GM21717 (cell line): ENCODE results near the gene EPHA7.

Experiments
- ATAC-seq: cut with Tn5 transposase; IDR thresholded peaks from one replicate; pipeline ENCODE4 v1.9.1; 2021; ENCODE audit warnings: mild to moderate bottlenecking, moderate library complexity; ENCODE audit not compliant: unreplicated experiment

The EPHA7 gene

GRCh38 chr6:93327857-93328256 is 91.5 kb downstream of the EPHA7 start:
- no peak for ATAC-seq

DNA sequence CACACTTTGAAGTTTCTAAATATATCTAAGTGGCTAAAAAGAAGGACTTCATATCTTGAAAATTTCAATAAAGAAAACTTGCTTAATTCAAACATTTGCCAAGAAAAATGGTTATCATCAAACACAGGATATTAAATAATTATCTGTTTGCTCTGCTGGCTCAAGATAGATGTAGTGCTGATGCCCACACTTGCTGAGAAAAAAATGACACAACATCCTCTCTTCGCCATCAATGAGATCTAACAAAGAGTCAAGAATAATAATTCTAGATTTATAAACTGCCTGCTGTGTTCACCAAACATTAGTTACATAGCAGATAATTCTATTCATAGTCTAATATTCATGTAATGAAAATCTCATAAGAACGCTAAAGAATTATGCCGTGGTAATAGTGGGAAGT is 93.6 kb downstream of the EPHA7 start:
- no peak for ATAC-seq

- ATAC-seq = no peak
Measured at GRCh38 chr6:93323630-93324029, 95.7 kb downstream of the EPHA7 start.

- ATAC-seq = no peak
Measured at GRCh38 chr6:93322651-93323050, 96.7 kb downstream of the EPHA7 start.

GRCh38 chr6:93319304-93319703 is 100.1 kb downstream of the EPHA7 start:
- no peak for ATAC-seq

DNA sequence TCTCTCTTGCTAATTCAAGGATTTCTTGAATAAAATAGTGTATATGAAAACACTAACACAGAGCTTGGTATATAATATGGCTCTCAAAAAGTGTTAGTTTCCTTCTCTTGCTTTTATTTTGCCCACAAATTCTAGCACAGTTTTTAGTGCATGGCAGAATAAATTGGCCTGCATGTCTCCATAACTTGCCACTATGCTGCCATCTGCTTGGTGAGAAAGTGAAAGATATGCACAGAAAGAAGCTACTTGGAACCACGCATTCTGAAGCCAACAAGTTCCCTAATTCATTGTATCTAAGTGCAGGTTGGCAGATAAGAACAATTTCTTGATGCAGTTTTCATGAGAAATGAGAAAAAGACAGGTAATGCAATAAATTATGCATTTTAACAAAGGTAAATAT is 101.2 kb downstream of the EPHA7 start:
- no peak for ATAC-seq

DNA sequence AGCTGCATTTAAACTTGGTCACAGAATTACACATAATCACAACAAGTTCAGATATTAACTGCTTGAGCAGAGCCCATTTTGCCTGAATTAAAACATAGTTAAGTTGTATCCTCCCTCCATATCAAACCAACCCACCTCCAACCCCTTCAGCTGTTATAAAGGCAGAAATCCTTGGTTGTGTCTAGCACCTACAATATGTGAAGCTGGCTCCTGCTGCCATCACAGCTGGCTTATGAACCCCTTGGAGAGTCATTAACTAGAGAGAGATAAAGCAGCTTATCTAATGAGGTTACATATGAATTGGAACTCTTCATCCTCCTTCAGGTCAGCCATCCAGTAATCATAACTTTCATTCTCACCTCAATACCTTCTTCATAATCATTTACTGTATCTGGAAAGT is 101.8 kb downstream of the EPHA7 start:
- no peak for ATAC-seq

DNA sequence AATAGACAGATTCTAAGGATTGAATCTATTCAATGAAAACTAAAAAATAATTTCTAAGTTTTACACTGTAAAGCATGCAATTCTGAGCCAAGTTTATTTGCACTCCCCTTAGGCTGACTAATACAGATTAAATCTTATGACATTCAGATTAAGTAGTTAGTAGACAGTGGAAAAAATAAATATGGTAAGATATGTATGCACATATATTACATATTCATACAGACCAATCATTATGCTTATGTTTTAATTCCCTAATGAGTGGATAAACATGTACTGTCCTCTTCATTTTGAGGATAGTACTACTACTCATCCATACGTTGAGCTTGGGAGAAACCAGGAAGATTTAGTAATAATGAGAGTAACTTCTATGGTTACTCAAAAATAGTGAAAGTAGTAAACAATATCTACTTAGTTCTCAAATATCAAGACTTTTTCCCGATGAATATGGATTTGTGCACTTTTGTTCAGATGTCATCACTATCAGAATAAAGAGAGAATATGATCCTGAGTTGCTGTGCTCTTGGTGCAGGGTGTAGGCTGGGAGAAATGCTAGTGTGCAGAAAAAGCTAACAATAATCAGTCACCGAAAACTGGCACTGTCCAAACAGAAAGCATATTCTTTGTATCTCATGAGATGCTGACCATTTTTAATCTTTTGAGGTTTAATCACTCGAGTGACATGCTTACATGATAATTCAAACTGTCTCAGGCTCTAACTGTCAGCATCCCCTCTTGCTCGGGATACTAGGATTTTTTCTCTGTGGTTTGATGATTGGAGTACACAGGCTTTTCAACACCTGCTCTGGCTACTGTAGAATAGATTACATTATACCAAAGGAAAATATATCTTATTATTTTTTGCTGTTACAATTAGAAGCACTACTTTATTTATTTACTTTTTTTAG is 111.6 kb downstream of the EPHA7 start:
- no peak for ATAC-seq

DNA sequence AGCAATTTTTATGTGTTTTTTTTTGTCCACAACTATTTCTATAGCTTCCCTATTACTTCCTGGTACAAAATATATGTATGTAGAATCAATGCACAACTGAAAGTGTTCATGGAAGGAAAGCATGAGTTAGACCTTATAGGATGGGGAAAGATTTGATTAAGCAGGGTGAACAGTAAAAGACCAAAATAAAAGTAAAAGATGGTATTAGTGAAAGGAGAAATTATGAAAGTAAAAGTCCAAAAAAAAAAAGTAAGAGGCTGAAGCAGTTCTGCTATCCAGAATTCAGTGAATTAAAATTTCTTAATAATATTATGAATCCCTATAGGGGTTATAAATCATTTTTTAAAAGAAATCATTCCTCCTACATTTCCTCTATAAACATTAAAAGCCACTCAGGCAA is 114.3 kb downstream of the EPHA7 start:
- ATAC-seq = no peak

DNA sequence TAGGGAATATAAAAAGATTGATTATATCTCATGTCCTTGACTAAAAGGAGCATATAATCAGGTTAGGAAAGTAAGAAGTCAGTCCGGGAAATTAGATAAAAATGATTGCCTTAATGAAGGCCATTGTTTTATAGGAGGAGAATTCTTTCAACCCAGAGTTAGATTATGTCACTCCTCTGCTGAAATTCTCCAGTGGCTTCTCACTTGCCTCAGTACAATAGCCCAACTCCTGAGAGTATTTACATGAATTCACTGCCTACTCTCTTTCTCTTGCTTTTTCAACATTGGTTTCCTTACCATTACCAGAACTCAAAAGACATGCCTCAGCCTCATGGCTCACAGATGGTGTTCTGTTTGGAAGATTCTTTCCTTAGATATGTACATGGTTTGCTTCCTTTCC is 114.9 kb downstream of the EPHA7 start:
- no peak for ATAC-seq

GRCh38 chr6:93300661-93301060 is 118.7 kb downstream of the EPHA7 start:
- ATAC-seq = no peak

- no peak for ATAC-seq
Measured at GRCh38 chr6:93299622-93300021, 119.7 kb downstream of the EPHA7 start.

GRCh38 chr6:93295631-93296030 is 123.7 kb downstream of the EPHA7 start:
- ATAC-seq = no peak

- no peak for ATAC-seq
Measured at GRCh38 chr6:93294879-93295278, 124.5 kb downstream of the EPHA7 start.

- no peak for ATAC-seq
Measured at GRCh38 chr6:93293872-93294271, 125.5 kb downstream of the EPHA7 start.

GRCh38 chr6:93293460-93293859 is 125.9 kb downstream of the EPHA7 start:
- no peak for ATAC-seq

DNA sequence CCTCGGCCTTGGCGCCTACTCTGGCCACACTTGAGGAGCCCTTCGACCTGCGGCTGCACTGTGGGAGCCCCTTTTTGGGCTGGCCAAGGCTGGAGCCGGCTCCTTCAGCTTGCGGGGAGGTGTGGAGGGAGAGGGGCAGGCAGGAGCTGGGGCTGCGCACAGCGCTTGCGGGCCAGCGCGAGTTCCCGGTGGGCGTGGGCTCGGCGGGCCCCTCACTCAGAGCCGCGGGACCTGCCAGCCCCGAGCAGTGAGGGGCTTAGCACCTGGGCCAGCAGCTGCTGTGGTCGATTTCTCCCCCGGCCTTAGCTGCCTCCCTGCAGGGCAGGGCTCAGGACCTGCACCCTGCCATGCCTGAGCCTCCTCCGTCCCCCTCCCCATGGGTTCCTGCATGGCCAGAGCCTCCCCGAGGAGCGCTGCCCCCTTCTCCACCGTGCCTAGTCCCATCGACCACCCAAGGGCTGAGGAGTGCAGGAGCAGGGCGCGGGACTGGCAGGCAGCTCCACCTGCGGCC is 136.8 kb downstream of the EPHA7 start:
- ATAC-seq = no peak

- no peak for ATAC-seq
Measured at GRCh38 chr6:93278241-93278640, 141.1 kb downstream of the EPHA7 start.

- ATAC-seq = no peak
Measured at GRCh38 chr6:93272896-93273295, 146.5 kb downstream of the EPHA7 start.

- no peak for ATAC-seq
Measured at GRCh38 chr6:93272211-93272610, 147.1 kb downstream of the EPHA7 start.

DNA sequence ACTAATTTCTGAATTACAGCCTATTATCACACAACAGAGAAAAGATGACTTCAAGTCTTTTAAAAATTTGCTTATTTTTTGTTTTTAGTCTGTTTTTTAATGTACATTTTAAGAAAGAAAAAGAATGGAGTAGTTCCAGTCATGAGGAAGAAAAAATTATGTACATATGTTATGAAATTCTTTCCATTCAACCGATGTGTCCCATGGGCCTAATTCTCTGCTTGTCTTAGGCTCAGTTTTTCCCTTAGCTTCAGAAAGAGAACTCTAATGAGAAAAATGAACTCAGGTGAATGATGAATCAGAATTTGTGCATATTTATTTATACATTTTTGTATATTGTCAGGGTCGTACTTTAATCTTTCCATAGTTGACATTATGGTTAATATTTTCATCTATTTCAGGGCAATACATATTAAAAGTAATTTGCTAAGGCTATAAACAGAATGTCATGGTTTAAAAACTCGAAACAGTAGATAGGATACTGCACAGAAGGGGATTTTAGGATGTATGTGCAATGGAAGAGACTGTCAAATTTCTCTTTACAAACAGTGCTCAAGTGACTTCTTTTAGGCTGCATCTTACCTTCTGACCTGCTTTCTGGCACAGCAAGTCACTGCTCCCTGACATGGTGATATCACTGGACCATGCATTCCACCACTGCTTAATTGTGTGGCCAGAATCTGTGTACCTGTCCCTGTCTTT is 153.1 kb downstream of the EPHA7 start:
- ATAC-seq = no peak

DNA sequence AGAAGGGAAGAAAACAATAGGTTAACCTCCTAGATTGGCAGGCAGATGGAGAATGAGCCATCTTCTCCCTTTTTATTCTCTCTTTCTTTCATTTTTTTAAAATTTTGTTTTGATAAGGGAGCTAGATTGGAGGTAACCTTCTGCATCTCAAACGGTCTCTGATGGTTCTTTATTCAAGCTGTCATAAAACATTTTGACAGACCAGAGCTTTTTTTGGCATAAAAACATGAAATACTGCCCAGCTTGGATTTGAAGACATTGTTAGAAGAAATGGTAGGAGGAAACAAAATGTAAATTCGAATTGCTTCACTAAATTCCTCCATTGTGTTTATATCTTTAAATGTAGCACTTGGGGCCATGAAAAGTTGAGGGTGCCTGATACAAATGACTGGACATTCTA is 158.5 kb downstream of the EPHA7 start:
- ATAC-seq = no peak
